ENCODE results near the gene GLRX3.
"Not testable (repeated sequence)": the region's sequence is repeated elsewhere in the genome, so short reads cannot be mapped to it uniquely, and the experiment has no call there.

Gene GLRX3

GRCh38 chr10:130200179-130201042 is 64.2 kb downstream of the GLRX3 start:
- Histone ChIP-seq H3K27me3 (peaks cover 8% of the 10 kb centered on the region), H3K9me3 (no peaks in the 10 kb centered on the region), H3K4me1 (no peaks in the 10 kb centered on the region), H3K4me3 (ENCODE audit: low read depth, low read length) (no peak overlapping the region), H3K36me3 (no peaks in the 10 kb centered on the region)
- DNase-seq = no peak
- TF ChIP-seq, protein P1, sequence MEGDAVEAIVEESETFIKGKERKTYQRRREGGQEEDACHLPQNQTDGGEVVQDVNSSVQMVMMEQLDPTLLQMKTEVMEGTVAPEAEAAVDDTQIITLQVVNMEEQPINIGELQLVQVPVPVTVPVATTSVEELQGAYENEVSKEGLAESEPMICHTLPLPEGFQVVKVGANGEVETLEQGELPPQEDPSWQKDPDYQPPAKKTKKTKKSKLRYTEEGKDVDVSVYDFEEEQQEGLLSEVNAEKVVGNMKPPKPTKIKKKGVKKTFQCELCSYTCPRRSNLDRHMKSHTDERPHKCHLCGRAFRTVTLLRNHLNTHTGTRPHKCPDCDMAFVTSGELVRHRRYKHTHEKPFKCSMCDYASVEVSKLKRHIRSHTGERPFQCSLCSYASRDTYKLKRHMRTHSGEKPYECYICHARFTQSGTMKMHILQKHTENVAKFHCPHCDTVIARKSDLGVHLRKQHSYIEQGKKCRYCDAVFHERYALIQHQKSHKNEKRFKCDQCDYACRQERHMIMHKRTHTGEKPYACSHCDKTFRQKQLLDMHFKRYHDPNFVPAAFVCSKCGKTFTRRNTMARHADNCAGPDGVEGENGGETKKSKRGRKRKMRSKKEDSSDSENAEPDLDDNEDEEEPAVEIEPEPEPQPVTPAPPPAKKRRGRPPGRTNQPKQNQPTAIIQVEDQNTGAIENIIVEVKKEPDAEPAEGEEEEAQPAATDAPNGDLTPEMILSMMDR (IDR thresholded peaks at IDR 0.05; ENCODE audit: low read depth, low read length) = no peak

DNA sequence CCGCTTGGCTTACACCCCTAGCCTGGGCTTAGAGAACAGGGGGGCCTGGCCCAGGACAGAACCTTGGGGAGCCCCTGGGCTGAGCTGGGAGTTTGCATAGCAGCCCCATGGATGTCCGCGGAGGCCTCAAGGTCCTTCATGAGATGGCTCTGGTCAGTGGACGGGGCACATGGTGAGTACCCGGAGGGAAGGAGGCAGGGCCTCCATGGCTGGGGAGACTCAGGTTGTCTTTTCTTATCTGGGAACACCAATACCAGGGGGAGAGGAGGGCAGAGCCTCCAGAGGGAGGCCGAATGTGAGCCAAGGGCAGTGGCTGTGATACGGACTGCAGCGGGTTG is 64.8 kb downstream of the GLRX3 start:
- no peaks in the 10 kb centered on the region for H3K9me3 ChIP-seq
- no peak for DNase-seq
- no peaks in the 10 kb centered on the region for H3K4me1 ChIP-seq
- no peak overlapping the region for H3K4me3 ChIP-seq (ENCODE audit: low read depth, low read length)
- TF ChIP-seq, protein P1 (IDR thresholded peaks at IDR 0.05; ENCODE audit: low read depth, low read length) = no peak
- no peaks in the 10 kb centered on the region for H3K36me3 ChIP-seq
- peaks cover 8% of the 10 kb centered on the region for H3K27me3 ChIP-seq

- H3K27me3 ChIP-seq; DNase-seq; H3K9me3 ChIP-seq; H3K4me3 ChIP-seq (ENCODE audit: low read depth, low read length); H3K36me3 ChIP-seq; H3K4me1 ChIP-seq: not testable (repeated sequence)
These were observed 66.0 kb downstream of the GLRX3 start for GRCh38 chr10:130202150-130202549.

DNA sequence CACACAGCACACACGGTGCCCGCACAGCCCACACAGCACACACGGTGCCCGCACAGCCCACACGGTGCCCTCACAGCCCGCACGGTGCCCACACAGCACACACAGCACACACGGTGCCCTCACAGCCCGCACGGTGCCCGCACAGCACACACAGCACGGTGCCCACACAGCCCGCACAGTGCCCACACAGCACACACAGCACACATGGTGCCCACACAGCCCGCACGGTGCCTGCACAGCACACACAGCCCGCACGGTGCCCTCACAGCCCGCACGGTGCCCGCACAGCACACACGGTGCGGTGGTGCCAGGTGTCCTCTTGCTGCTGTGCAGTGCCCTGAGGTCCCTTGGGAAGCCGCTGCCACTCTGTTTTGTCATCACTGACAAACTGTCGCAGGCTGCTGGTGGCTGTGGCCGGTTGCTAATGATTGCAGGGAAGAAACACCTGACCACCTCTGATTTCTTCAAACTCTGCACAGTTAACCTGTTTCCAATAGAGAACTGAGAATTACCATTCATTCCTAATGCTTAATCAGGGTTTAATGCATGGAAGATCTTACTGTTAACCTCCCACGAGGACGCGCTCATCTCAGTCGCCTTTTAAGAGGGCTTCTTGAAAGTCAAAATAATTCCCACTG is 66.9 kb downstream of the GLRX3 start:
- H3K4me1 ChIP-seq = no peaks in the 10 kb centered on the region
- TF ChIP-seq, protein P1 (IDR thresholded peaks at IDR 0.05; ENCODE audit: low read depth, low read length) = no peak
- H3K36me3 ChIP-seq = no peaks in the 10 kb centered on the region
- H3K27me3 ChIP-seq = peaks cover 8% of the 10 kb centered on the region
- no peak overlapping the region for H3K4me3 ChIP-seq (ENCODE audit: low read depth, low read length)
- no peak for DNase-seq
- H3K9me3 ChIP-seq = no peaks in the 10 kb centered on the region

- DNase-seq = no peak
- TF ChIP-seq, protein P1 (IDR thresholded peaks at IDR 0.05; ENCODE audit: low read depth, low read length) = no peak
These were observed 67.4 kb downstream of the GLRX3 start for GRCh38 chr10:130203626-130204025.

GRCh38 chr10:130206216-130206737 is 70.1 kb downstream of the GLRX3 start:
- TF ChIP-seq, protein P1 (IDR thresholded peaks at IDR 0.05; ENCODE audit: low read depth, low read length) = no peak
- Histone ChIP-seq H3K9me3 (no peaks in the 10 kb centered on the region), H3K27me3 (peaks cover 8% of the 10 kb centered on the region), H3K36me3 (no peaks in the 10 kb centered on the region), H3K4me3 (ENCODE audit: low read depth, low read length) (no peak overlapping the region), H3K4me1 (no peaks in the 10 kb centered on the region)
- DNase-seq = no peak

More at GRCh38 chr10:130203626-130204025, 67.4 kb downstream of the GLRX3 start:
- Histone ChIP-seq H3K4me1 (no peaks in the 10 kb centered on the region), H3K27me3 (peaks cover 8% of the 10 kb centered on the region), H3K9me3 (no peaks in the 10 kb centered on the region), H3K36me3 (no peaks in the 10 kb centered on the region), H3K4me3 (ENCODE audit: low read depth, low read length) (no peak overlapping the region)

All from BE2C (cell line).